ENCODE measurements around the gene STARD8. TPM values are rescaled to one million over a fixed set of nuclear protein-coding genes. Genes with fewer than 3 reads are reported as not detected.

Gene STARD8
- total RNA-seq, 2 experiments from 2014 or later, result 0.07 to 0.10 TPM

- intact Hi-C loops (cut with micrococcal nuclease), result no loop called here
- Mint-ChIP-seq H3K36me3 (ENCODE audit: low read depth) (no peaks in the 10 kb centered on the region), H3K27ac (no peak overlapping the region), H3K27me3 (ENCODE audit: low read depth) (no peaks in the 10 kb centered on the region), H3K9me3 (no peaks in the 10 kb centered on the region), H3K4me1 (ENCODE audit: low read depth) (peaks cover 4% of the 10 kb centered on the region), H3K4me3 (no peak overlapping the region)
- CTCF ChIA-PET, result no interaction called here
- DNase-seq, result peak; percentile 16
These were observed 106.9 kb downstream of the STARD8 start for GRCh38 chrX:68754406-68754805.

GRCh38 chrX:68755616-68756125, 108.2 kb downstream of the STARD8 start:
- H3K4me1 Mint-ChIP-seq (ENCODE audit: low read depth), result no peaks in the 10 kb centered on the region
- CTCF ChIA-PET, result no interaction called here
- DNase-seq, result no peak
- H3K4me3 Mint-ChIP-seq, result no peak overlapping the region
- no peak overlapping the region for H3K27ac Mint-ChIP-seq
- H3K36me3 Mint-ChIP-seq (ENCODE audit: low read depth), result no peaks in the 10 kb centered on the region
- no peaks in the 10 kb centered on the region for H3K9me3 Mint-ChIP-seq
- no peaks in the 10 kb centered on the region for H3K27me3 Mint-ChIP-seq (ENCODE audit: low read depth)
- intact Hi-C loops (cut with micrococcal nuclease), result no loop called here

- CTCF ChIA-PET, result no interaction called here
- intact Hi-C loops (cut with micrococcal nuclease), result no loop called here
- Mint-ChIP-seq H3K9me3 (no peaks in the 10 kb centered on the region), H3K4me1 (ENCODE audit: low read depth) (no peaks in the 10 kb centered on the region), H3K36me3 (ENCODE audit: low read depth) (no peaks in the 10 kb centered on the region), H3K27me3 (ENCODE audit: low read depth) (no peaks in the 10 kb centered on the region), H3K27ac (no peak overlapping the region), H3K4me3 (no peak overlapping the region)
- DNase-seq, result no peak
These were observed 109.9 kb downstream of the STARD8 start for GRCh38 chrX:68757331-68757730.

- Mint-ChIP-seq H3K27ac (no peak overlapping the region), H3K27me3 (ENCODE audit: low read depth) (no peaks in the 10 kb centered on the region), H3K4me3 (no peak overlapping the region), H3K9me3 (no peaks in the 10 kb centered on the region), H3K4me1 (ENCODE audit: low read depth) (no peaks in the 10 kb centered on the region), H3K36me3 (ENCODE audit: low read depth) (no peaks in the 10 kb centered on the region)
- intact Hi-C loops (cut with micrococcal nuclease), result no loop called here
- CTCF ChIA-PET, result no interaction called here
- no peak for DNase-seq
These were observed 110.3 kb downstream of the STARD8 start for GRCh38 chrX:68757731-68758130.

GRCh38 chrX:68758671-68759070, 111.2 kb downstream of the STARD8 start:
- Mint-ChIP-seq H3K27me3 (ENCODE audit: low read depth) (no peaks in the 10 kb centered on the region), H3K27ac (no peak overlapping the region), H3K9me3 (no peaks in the 10 kb centered on the region), H3K36me3 (ENCODE audit: low read depth) (no peaks in the 10 kb centered on the region), H3K4me1 (ENCODE audit: low read depth) (no peaks in the 10 kb centered on the region), H3K4me3 (no peak overlapping the region)
- DNase-seq, result no peak
- CTCF ChIA-PET, result no interaction called here
- intact Hi-C loops (cut with micrococcal nuclease), result no loop called here

GRCh38 chrX:68761086-68761485, 113.6 kb downstream of the STARD8 start:
- no peaks in the 10 kb centered on the region for H3K4me1 Mint-ChIP-seq (ENCODE audit: low read depth)
- H3K4me3 Mint-ChIP-seq, result no peak overlapping the region
- DNase-seq, result no peak
- intact Hi-C loops (cut with micrococcal nuclease), result no loop called here
- CTCF ChIA-PET, result no interaction called here
- H3K27me3 Mint-ChIP-seq (ENCODE audit: low read depth), result no peaks in the 10 kb centered on the region
- no peak overlapping the region for H3K27ac Mint-ChIP-seq
- H3K36me3 Mint-ChIP-seq (ENCODE audit: low read depth), result no peaks in the 10 kb centered on the region
- no peaks in the 10 kb centered on the region for H3K9me3 Mint-ChIP-seq

- no peaks in the 10 kb centered on the region for H3K36me3 Mint-ChIP-seq (ENCODE audit: low read depth)
- no peaks in the 10 kb centered on the region for H3K27me3 Mint-ChIP-seq (ENCODE audit: low read depth)
- intact Hi-C loops (cut with micrococcal nuclease), result no loop called here
- no peak overlapping the region for H3K4me3 Mint-ChIP-seq
- no peaks in the 10 kb centered on the region for H3K9me3 Mint-ChIP-seq
- no peak for DNase-seq
- CTCF ChIA-PET, result no interaction called here
- no peaks in the 10 kb centered on the region for H3K4me1 Mint-ChIP-seq (ENCODE audit: low read depth)
- H3K27ac Mint-ChIP-seq, result no peak overlapping the region
These were observed 115.3 kb downstream of the STARD8 start for GRCh38 chrX:68762766-68763165.

- no peaks in the 10 kb centered on the region for H3K36me3 Mint-ChIP-seq (ENCODE audit: low read depth)
- CTCF ChIA-PET, result interaction anchor here (0.6 kb wide), 1 partner anchor 9 kb away, joined by 3 read pairs; no protein-coding TSS in a partner anchor
- no peaks in the 10 kb centered on the region for H3K27me3 Mint-ChIP-seq (ENCODE audit: low read depth)
These were observed 116.0 kb downstream of the STARD8 start for GRCh38 chrX:68763481-68763880.

More at GRCh38 chrX:68763481-68763880, 116.0 kb downstream of the STARD8 start:
- no peak for DNase-seq
- Mint-ChIP-seq H3K27ac (no peak overlapping the region), H3K9me3 (no peaks in the 10 kb centered on the region), H3K4me1 (ENCODE audit: low read depth) (no peaks in the 10 kb centered on the region), H3K4me3 (no peak overlapping the region)
- intact Hi-C loops (cut with micrococcal nuclease), result no loop called here

Other genes with a start within 250 kb of the STARD8 start
- not detected for gene OPHN1, start 214.2 kb upstream of the STARD8 start, total RNA-seq
- 10 to 100 TPM; 19.0 to 20.7 TPM for gene YIPF6, start 148.6 kb upstream of the STARD8 start, total RNA-seq
- 1 to 10 TPM; 3.9 to 4.2 TPM for gene EFNB1, start 181.4 kb downstream of the STARD8 start, total RNA-seq